Stimulated activated CD8-positive, alpha-beta memory T cell treated with anti-CD3 and anti-CD28 coated beads, Interleukin-12 subunit alpha, Interleukin-12 subunit beta, amount 100 ng/mL, for 24 hours (primary cell): Measurements from ENCODE around the gene IRF3.
"Not testable (repeated sequence)": the region's sequence is repeated elsewhere in the genome, so short reads cannot be mapped to it uniquely, and the experiment has no call there.

Experiments used
- DNase-seq: peaks from one replicate; pipeline ENCODE4 v3.0.0-alpha.2; 2020; ENCODE audit errors: extremely low read depth

Gene IRF3

GRCh38 chr19:49624967-49625910 lies 40.4 kb downstream of the IRF3 start:
- DNase-seq = no peak

GRCh38 chr19:49617860-49618259 lies 47.8 kb downstream of the IRF3 start:
- DNase-seq = not testable (repeated sequence)

- DNase-seq = no peak
Observed at GRCh38 chr19:49616945-49617344, 48.7 kb downstream of the IRF3 start.

- no peak for DNase-seq
Observed at GRCh38 chr19:49616532-49616931, 49.1 kb downstream of the IRF3 start.

- no peak for DNase-seq
Observed at GRCh38 chr19:49615861-49616260, 49.8 kb downstream of the IRF3 start.

GRCh38 chr19:49614096-49614833 lies 51.4 kb downstream of the IRF3 start:
- DNase-seq = no peak

- DNase-seq = no peak
Observed at GRCh38 chr19:49613374-49613773, 52.3 kb downstream of the IRF3 start.
